Calu3 (cell line): Measurements from ENCODE around the gene OTUD7B. TPM values are rescaled to one million over a fixed set of nuclear protein-coding genes. Genes with fewer than 3 reads are reported as not detected.
"Not testable (repeated sequence)": the region's sequence is repeated elsewhere in the genome, so short reads cannot be mapped to it uniquely, and the experiment has no call there.

Experiments used
- BruUV-seq: library from RNA; stranded (reverse); fragments of 400-500 nt; replicated peaks from 2 replicates; lab custom pipeline; 2021; lab: Mats Ljungman, UMichigan
- CTCF ChIA-PET: fragments of 300-600 bp; sonication (Branson Sonifier 250); formaldehyde crosslinking; loops from one replicate; lab custom pipeline; 2022; ENCODE audit warnings: antibody characterized with exemption; lab: Charles Lee
- DNase-seq: peaks from one replicate; pipeline ENCODE4 v3.0.0; 2022
- H3K27ac Mint-ChIP-seq: one replicate; pipeline ENCODE4 v1.8.0; 2022; ENCODE audit warnings: mixed read lengths; ENCODE audit not compliant: unreplicated experiment
- H3K27me3 Mint-ChIP-seq: one replicate; pipeline ENCODE4 v1.8.0; 2022; ENCODE audit warnings: mixed read lengths; ENCODE audit not compliant: unreplicated experiment
- H3K36me3 Mint-ChIP-seq: one replicate; pipeline ENCODE4 v1.8.0; 2022; ENCODE audit warnings: mild to moderate bottlenecking, moderate library complexity, mixed read lengths; ENCODE audit not compliant: insufficient read depth, unreplicated experiment
- H3K4me1 Mint-ChIP-seq: one replicate; pipeline ENCODE4 v1.8.0; 2022; ENCODE audit warnings: mild to moderate bottlenecking, low read depth, mixed read lengths; ENCODE audit not compliant: unreplicated experiment
- H3K4me3 Mint-ChIP-seq: one replicate; pipeline ENCODE4 v1.8.0; 2022; ENCODE audit warnings: mild to moderate bottlenecking, low read depth, moderate library complexity, mixed read lengths; ENCODE audit not compliant: unreplicated experiment
- H3K9me3 Mint-ChIP-seq: one replicate; pipeline ENCODE4 v1.8.0; 2022; ENCODE audit warnings: low read depth, mixed read lengths; ENCODE audit not compliant: unreplicated experiment
- CTCF ChIP-seq: fragments of 200-600 bp; IDR thresholded peaks from one replicate; pipeline ENCODE4 v1.8.0; 2022; ENCODE audit warnings: antibody characterized with exemption; ENCODE audit not compliant: unreplicated experiment
- intact Hi-C: fragments of 100-400 bp; cut with micrococcal nuclease; formaldehyde crosslinking; loops from one replicate; pipeline ENCODE4 v1.10.0; 2022; ENCODE audit not compliant: unreplicated experiment
- total RNA-seq: library from RNA; stranded (reverse); gene quantifications from 2 replicates; pipeline ENCODE4 v1.2.3, GENCODE V29; 2022

OTUD7B gene
- total RNA-seq, 1 experiment from 2014 or later = 34.9 TPM

- Mint-ChIP-seq H3K4me3 (no peak overlapping the region), H3K9me3 (no peaks in the 10 kb centered on the region), H3K36me3 (no peaks in the 10 kb centered on the region), H3K4me1 (no peaks in the 10 kb centered on the region), H3K27ac (no peak overlapping the region), H3K27me3 (no peaks in the 10 kb centered on the region)
- no TSS peak for BruUV-seq
- DNase-seq = no peak
- no peak for TF ChIP-seq CTCF
- CTCF ChIA-PET = no interaction called here
- intact Hi-C loops = loop anchor here (5.0 kb wide), 1 partner anchor 47 kb away; no protein-coding TSS in a partner anchor
These were observed 43.4 kb upstream of the OTUD7B start for GRCh38 chr1:150053926-150054325.

GRCh38 chr1:150051905-150052412 lies 41.4 kb upstream of the OTUD7B start:
- not testable (repeated sequence) for H3K4me3 Mint-ChIP-seq, H3K27me3 Mint-ChIP-seq, BruUV-seq, H3K9me3 Mint-ChIP-seq, H3K4me1 Mint-ChIP-seq, H3K36me3 Mint-ChIP-seq, H3K27ac Mint-ChIP-seq, DNase-seq
- intact Hi-C loops = loop anchor here (5.0 kb wide), 1 partner anchor 45 kb away; no protein-coding TSS in a partner anchor
- CTCF ChIA-PET = interaction anchor here (0.7 kb wide), 1 partner anchor 538 kb away, joined by 3 read pairs; no protein-coding TSS in a partner anchor

GRCh38 chr1:150051089-150051373 lies 40.5 kb upstream of the OTUD7B start:
- no peak for TF ChIP-seq CTCF
- Mint-ChIP-seq H3K9me3 (no peaks in the 10 kb centered on the region), H3K27ac (no peak overlapping the region), H3K4me1 (no peaks in the 10 kb centered on the region), H3K36me3 (no peaks in the 10 kb centered on the region), H3K4me3 (no peak overlapping the region), H3K27me3 (no peaks in the 10 kb centered on the region)
- intact Hi-C loops = loop anchor here (5.0 kb wide), 1 partner anchor 44 kb away; no protein-coding TSS in a partner anchor
- CTCF ChIA-PET = interaction anchor here (1.5 kb wide), 1 partner anchor 89 kb away, joined by 14 read pairs; no protein-coding TSS in a partner anchor
- no peak for DNase-seq
- no TSS peak for BruUV-seq

- no peak for DNase-seq
- CTCF ChIA-PET = interaction anchor here (0.7 to 1.5 kb wide), 3 partner anchors 88 to 137 kb away, joined by 5 to 14 read pairs (median 8); no protein-coding TSS in a partner anchor
- H3K27ac Mint-ChIP-seq = no peak overlapping the region
- no peaks in the 10 kb centered on the region for H3K27me3 Mint-ChIP-seq
- H3K4me1 Mint-ChIP-seq = no peaks in the 10 kb centered on the region
- H3K9me3 Mint-ChIP-seq = no peaks in the 10 kb centered on the region
- no peak overlapping the region for H3K4me3 Mint-ChIP-seq
- no TSS peak for BruUV-seq
- no peak for TF ChIP-seq CTCF
- H3K36me3 Mint-ChIP-seq = no peaks in the 10 kb centered on the region
- intact Hi-C loops = loop anchor here (1.0 to 5.0 kb wide), 2 partner anchors 43 to 87 kb away; no protein-coding TSS in a partner anchor
These were observed 39.4 kb upstream of the OTUD7B start for GRCh38 chr1:150049926-150050325.

- no peak overlapping the region for H3K27ac Mint-ChIP-seq
- H3K36me3 Mint-ChIP-seq = no peaks in the 10 kb centered on the region
- H3K4me1 Mint-ChIP-seq = no peaks in the 10 kb centered on the region
- CTCF ChIA-PET = no interaction called here
- no TSS peak for BruUV-seq
- no peaks in the 10 kb centered on the region for H3K27me3 Mint-ChIP-seq
- H3K4me3 Mint-ChIP-seq = no peak overlapping the region
- H3K9me3 Mint-ChIP-seq = no peaks in the 10 kb centered on the region
- DNase-seq = no peak
- intact Hi-C loops = no loop called here
- no peak for TF ChIP-seq CTCF
These were observed 23.8 kb upstream of the OTUD7B start for GRCh38 chr1:150034336-150034735.
